Head of caudate nucleus (tissue), 42 donors: ENCODE measurements around the gene SP2.
A peak's percentile ranks its signal among the peaks of the same experiment; 100 is the strongest.

ENCODE experiments used
- DNase-seq, 42 donors: peaks; one replicate each; pipeline versions ENCODE4 v3.0.0 to v3.0.0-alpha.2; 2020 to 2021; ENCODE audit warnings: mixed read lengths in 7 of 42
- intact Hi-C: fragments of 100-400 bp; cut with DNase I; formaldehyde crosslinking; loops from one replicate; pipeline ENCODE4 v1.15.0; 2022

The SP2 gene

GRCh38 chr17:47884427-47884740 is 11.7 kb upstream of the SP2 start:
- DNase-seq = no peak
- intact Hi-C loops = no loop called here

- no peak for DNase-seq
- intact Hi-C loops = no loop called here
Measured at GRCh38 chr17:47884905-47885730, 10.9 kb upstream of the SP2 start.

GRCh38 chr17:47888293-47888692 is 7.7 kb upstream of the SP2 start:
- no peak for DNase-seq
- intact Hi-C loops = no loop called here

GRCh38 chr17:47889734-47890529 is 6.1 kb upstream of the SP2 start:
- intact Hi-C loops = loop anchor here (2.0 kb wide), 1 partner anchor 49 kb away; the partner anchor contains the start of gene SCRN2

GRCh38 chr17:47891545-47892088 is 4.4 kb upstream of the SP2 start:
- DNase-seq = no peak
- intact Hi-C loops = loop anchor here (2.0 kb wide), 1 partner anchor 51 kb away; the partner anchor contains the start of gene SCRN2

More at GRCh38 chr17:47889734-47890529, 6.1 kb upstream of the SP2 start:
- peak; percentile 79 to 96 (median 91) for DNase-seq

GRCh38 chr17:47894498-47895346 is 1.3 kb upstream of the SP2 start:
- DNase-seq = no peak
- intact Hi-C loops = no loop called here

- peak in 30 of 42 donors; percentile 6 to 60 (median 38) for DNase-seq
- intact Hi-C loops = no loop called here
Measured at GRCh38 chr17:47895347-47895855, 635 bp upstream of the SP2 start.

GRCh38 chr17:47896672-47897490 is 845 bp downstream of the SP2 start:
- intact Hi-C loops = loop anchor here (2.0 kb wide), 1 partner anchor 74 kb away; the partner anchor contains the start of gene CDK5RAP3
- peak in 2 of 42 donors; percentile 26 to 32 for DNase-seq

GRCh38 chr17:47897561-47897960 is 1.5 kb downstream of the SP2 start:
- intact Hi-C loops = loop anchor here (2.0 kb wide), 1 partner anchor 73 kb away; the partner anchor contains the start of gene CDK5RAP3
- no peak for DNase-seq

GRCh38 chr17:47898241-47898640 is 2.2 kb downstream of the SP2 start:
- intact Hi-C loops = no loop called here

GRCh38 chr17:47899643-47900042 is 3.6 kb downstream of the SP2 start:
- intact Hi-C loops = no loop called here
- DNase-seq = peak in 1 of 42 donors; percentile 13

More at GRCh38 chr17:47898241-47898640, 2.2 kb downstream of the SP2 start:
- no peak for DNase-seq

- intact Hi-C loops = no loop called here
- peak in 1 of 42 donors; percentile 7 for DNase-seq
Measured at GRCh38 chr17:47901423-47901822, 5.4 kb downstream of the SP2 start.

GRCh38 chr17:47902039-47902744 is 6.2 kb downstream of the SP2 start:
- DNase-seq = no peak
- intact Hi-C loops = no loop called here

- peak in 41 of 42 donors; percentile 36 to 84 (median 67) for DNase-seq
- intact Hi-C loops = no loop called here
Measured at GRCh38 chr17:47905221-47905733, 9.2 kb downstream of the SP2 start.

- no peak for DNase-seq
- intact Hi-C loops = no loop called here
Measured at GRCh38 chr17:47906443-47906842, 10.4 kb downstream of the SP2 start.

- no peak for DNase-seq
- intact Hi-C loops = no loop called here
Measured at GRCh38 chr17:47907932-47908562, 12.0 kb downstream of the SP2 start.
